ENCODE measurements around the gene MRGPRX1. TPM values are rescaled to one million over a fixed set of nuclear protein-coding genes. Genes with fewer than 3 reads are reported as not detected.
"Not testable (repeated sequence)": the region's sequence is repeated elsewhere in the genome, so short reads cannot be mapped to it uniquely, and the experiment has no call there.

Gene MRGPRX1
- total and polyA plus RNA-seq, 10 donors, result not detected

- no peak for TF ChIP-seq POLR2A (IDR thresholded peaks at IDR 0.05)
- Histone ChIP-seq H3K4me3 (no peak overlapping the region), H3K27ac (no peak overlapping the region), H3K4me1 (no peaks in the 10 kb centered on the region), H3K36me3 (no peaks in the 10 kb centered on the region), H3K9me3 (peaks cover 0 to 15% (median 0%) of the 10 kb centered on the region in 8 donors), H3K27me3 (replicated peaks in 1 of 7) (no peaks in the 10 kb centered on the region)
- intact Hi-C loops (cut with DNase I; ENCODE audit: low total_unique reads), result no loop called here
- DNase-seq, result no peak
- WGBS, 5 donors, result 86 to 90% (median 89%) methylated on average over 3 of the region's 3 CpGs
These were observed 11.5 kb downstream of the MRGPRX1 start for GRCh38 chr11:18927550-18928322.

- intact Hi-C loops (cut with DNase I; ENCODE audit: low total_unique reads); DNase-seq; H3K4me1 ChIP-seq; H3K4me3 ChIP-seq; H3K27me3 ChIP-seq (replicated peaks in 1 of 7); H3K36me3 ChIP-seq; H3K27ac ChIP-seq: not testable (repeated sequence)
- peaks cover 0 to 15% (median 0%) of the 10 kb centered on the region in 8 donors for H3K9me3 ChIP-seq
- 55 to 70% (median 61%) methylated on average over 2 of the region's 2 CpGs for WGBS, 5 donors
These were observed 13.8 kb downstream of the MRGPRX1 start for GRCh38 chr11:18925426-18925825.

DNA sequence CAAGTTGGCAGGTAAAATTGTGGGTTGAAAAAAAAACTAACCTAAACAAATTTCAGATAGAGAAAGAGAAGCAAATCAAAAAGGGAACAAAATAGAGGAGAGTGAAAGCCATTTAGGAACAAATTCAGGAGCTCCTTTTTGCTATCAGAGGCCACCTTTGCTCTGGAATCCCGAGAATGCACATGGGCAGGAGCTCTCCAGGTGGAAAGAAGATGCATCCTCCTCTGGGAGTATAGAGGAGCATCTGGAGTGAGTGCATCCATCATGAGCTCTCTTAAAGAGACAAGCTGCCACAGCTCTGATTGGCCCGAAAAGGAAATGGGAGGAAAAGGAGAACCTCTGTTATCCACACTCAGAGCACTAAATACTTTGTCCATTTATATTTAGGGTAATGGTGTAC, 26.3 kb downstream of the MRGPRX1 start:
- no peaks in the 10 kb centered on the region for H3K4me1 ChIP-seq

DNA sequence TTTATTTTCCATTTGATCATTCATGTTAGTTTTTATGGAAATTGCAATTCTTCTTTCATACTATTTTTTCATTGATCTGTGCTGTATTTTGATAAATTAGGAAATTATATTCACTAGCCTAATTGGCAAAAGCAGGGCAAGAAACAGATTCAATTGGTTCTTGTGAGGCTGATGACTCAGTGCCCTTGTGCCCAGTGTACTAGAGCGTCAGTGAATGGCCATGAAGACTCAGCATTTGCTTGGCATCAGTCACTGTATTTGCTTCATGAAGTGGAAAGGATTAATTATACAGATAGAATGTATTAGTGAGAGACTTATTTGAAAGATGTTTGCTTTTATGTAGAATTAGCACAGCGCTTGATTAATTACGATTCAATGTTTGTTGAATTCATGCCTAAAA, 31.8 kb downstream of the MRGPRX1 start:
- Histone ChIP-seq H3K9me3 (no peaks in the 10 kb centered on the region), H3K4me1 (no peaks in the 10 kb centered on the region), H3K27ac (no peak overlapping the region), H3K4me3 (no peak overlapping the region), H3K27me3 (replicated peaks in 1 of 7) (no peaks in the 10 kb centered on the region), H3K36me3 (no peaks in the 10 kb centered on the region)
- WGBS, 5 donors, result 92 to 94% (median 93%) methylated on average over 3 of the region's 3 CpGs
- no peak for DNase-seq
- TF ChIP-seq, protein P1, sequence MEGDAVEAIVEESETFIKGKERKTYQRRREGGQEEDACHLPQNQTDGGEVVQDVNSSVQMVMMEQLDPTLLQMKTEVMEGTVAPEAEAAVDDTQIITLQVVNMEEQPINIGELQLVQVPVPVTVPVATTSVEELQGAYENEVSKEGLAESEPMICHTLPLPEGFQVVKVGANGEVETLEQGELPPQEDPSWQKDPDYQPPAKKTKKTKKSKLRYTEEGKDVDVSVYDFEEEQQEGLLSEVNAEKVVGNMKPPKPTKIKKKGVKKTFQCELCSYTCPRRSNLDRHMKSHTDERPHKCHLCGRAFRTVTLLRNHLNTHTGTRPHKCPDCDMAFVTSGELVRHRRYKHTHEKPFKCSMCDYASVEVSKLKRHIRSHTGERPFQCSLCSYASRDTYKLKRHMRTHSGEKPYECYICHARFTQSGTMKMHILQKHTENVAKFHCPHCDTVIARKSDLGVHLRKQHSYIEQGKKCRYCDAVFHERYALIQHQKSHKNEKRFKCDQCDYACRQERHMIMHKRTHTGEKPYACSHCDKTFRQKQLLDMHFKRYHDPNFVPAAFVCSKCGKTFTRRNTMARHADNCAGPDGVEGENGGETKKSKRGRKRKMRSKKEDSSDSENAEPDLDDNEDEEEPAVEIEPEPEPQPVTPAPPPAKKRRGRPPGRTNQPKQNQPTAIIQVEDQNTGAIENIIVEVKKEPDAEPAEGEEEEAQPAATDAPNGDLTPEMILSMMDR (IDR thresholded peaks at IDR 0.05 in 8 of 11, conservative IDR thresholded peaks at IDR 0.05 in 3 of 11), result no peak
- no peak for TF ChIP-seq POLR2AphosphoS5 (IDR thresholded peaks at IDR 0.05)
- no peak for TF ChIP-seq POLR2A (IDR thresholded peaks at IDR 0.05)
- intact Hi-C loops (cut with DNase I; ENCODE audit: low total_unique reads), result no loop called here

More for the DNA sequence above, 26.3 kb downstream of the MRGPRX1 start:
- 57 to 73% (median 67%) methylated on average over 2 of the region's 2 CpGs for WGBS, 5 donors
- H3K27me3 ChIP-seq (replicated peaks in 1 of 7), result peaks cover 0 to 11% (median 0%) of the 10 kb centered on the region in 7 donors
- TF ChIP-seq POLR2A (IDR thresholded peaks at IDR 0.05) (no peak), POLR2AphosphoS5 (IDR thresholded peaks at IDR 0.05) (no peak)
- TF ChIP-seq, protein P1 (IDR thresholded peaks at IDR 0.05 in 8 of 11, conservative IDR thresholded peaks at IDR 0.05 in 3 of 11), result no peak
- H3K36me3 ChIP-seq, result no peaks in the 10 kb centered on the region
- no peak for DNase-seq
- H3K4me3 ChIP-seq, result no peak overlapping the region
- intact Hi-C loops (cut with DNase I; ENCODE audit: low total_unique reads), result no loop called here
- H3K27ac ChIP-seq, result no peak overlapping the region
- H3K9me3 ChIP-seq, result no peaks in the 10 kb centered on the region

DNA sequence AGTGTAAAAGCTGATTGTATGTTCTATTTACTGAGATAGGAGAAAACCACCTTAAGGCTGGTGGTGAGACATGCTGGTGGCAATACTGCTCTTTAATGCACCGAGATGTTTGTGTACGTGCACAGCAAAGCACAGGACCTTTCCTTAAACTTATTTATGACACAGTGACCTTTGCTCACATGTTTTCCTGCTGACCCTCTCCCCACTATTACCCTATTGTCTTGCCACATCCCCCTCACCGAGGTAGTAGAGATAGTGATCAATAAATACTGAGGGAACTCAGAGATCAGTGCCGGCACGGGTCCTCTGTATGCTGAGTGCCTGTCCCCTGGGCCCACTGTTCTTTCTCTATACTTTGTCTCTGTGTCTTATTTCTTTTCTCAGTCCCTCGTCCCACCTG, 38.6 kb downstream of the MRGPRX1 start:
- H3K4me1 ChIP-seq; H3K36me3 ChIP-seq; H3K27ac ChIP-seq; intact Hi-C loops (cut with DNase I; ENCODE audit: low total_unique reads); H3K4me3 ChIP-seq; DNase-seq; H3K9me3 ChIP-seq: not testable (repeated sequence)
- peaks cover 0 to 33% (median 0%) of the 10 kb centered on the region in 7 donors for H3K27me3 ChIP-seq (replicated peaks in 1 of 7)
- 19 to 32% (median 30%) methylated on average over 6 of the region's 6 CpGs for WGBS, 5 donors

DNA sequence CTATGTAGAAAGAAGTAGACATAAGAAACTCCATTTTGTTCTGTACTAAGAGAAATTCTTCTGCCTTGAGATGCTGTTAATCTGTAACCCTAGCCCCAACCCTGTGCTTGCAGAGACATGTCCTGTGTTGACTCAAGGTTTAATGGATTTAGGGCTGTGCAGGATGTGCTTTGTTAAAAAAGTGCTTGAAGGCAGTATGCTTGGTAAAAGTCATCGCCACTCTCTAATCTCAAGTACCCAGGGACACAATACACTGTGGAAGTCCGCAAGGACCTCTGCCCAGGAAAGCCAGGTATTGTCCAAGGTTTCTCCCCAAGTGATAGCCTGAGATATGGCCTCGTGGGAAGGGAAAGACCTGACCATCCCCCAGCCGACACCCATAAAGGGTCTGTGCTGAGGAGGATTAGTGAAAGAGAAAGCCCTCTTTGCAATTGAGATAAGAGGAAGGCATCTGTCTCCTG, 39.0 kb downstream of the MRGPRX1 start:
- H3K4me1 ChIP-seq; DNase-seq; H3K4me3 ChIP-seq; intact Hi-C loops (cut with DNase I; ENCODE audit: low total_unique reads); H3K27ac ChIP-seq; H3K9me3 ChIP-seq; H3K36me3 ChIP-seq: not testable (repeated sequence)
- WGBS, 5 donors, result 14 to 33% (median 28%) methylated on average over 4 of the region's 4 CpGs
- H3K27me3 ChIP-seq (replicated peaks in 1 of 7), result peaks cover 0 to 33% (median 0%) of the 10 kb centered on the region in 7 donors

DNA sequence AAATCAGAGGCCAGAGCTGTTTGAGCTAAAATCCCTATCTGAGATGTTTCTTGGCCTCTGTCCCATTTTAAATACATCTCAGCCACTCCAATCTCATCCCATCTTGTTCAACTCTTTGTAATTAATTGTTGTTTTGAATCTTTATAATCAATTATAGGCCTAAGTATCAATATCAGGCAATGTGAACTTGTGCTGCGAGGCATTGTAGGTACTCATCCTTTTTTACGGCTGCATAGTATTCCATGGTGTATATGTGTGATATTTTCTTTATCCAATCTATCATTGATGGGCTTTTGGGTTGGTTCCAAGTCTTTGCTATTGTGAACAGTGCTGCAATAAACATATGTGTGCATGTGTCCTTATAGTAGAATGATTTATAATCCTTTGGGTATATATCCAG, 47.5 kb downstream of the MRGPRX1 start:
- H3K36me3 ChIP-seq; H3K27me3 ChIP-seq (replicated peaks in 1 of 7); H3K4me3 ChIP-seq; DNase-seq; intact Hi-C loops (cut with DNase I; ENCODE audit: low total_unique reads); H3K4me1 ChIP-seq; H3K27ac ChIP-seq: not testable (repeated sequence)
- peaks cover 0 to 17% (median 6%) of the 10 kb centered on the region in 8 donors for H3K9me3 ChIP-seq
- 90 to 99% (median 92%) methylated on average over 2 of the region's 2 CpGs for WGBS, 5 donors

All from spleen (tissue), 11 donors.